HFFc6 (cell line): ENCODE measurements around the gene CNNM1. TPM values are rescaled to one million over a fixed set of nuclear protein-coding genes. Genes with fewer than 3 reads are reported as not detected.

Experiments used
- DNase-seq: peaks from one replicate; pipeline ENCODE4 v3.0.0-alpha.2; 2018
- H3K27ac Mint-ChIP-seq: 2 replicates; pipeline ENCODE4 v1.8.0; 2020; ENCODE audit warnings: mild to moderate bottlenecking, mixed read lengths
- H3K27me3 Mint-ChIP-seq: 2 replicates; pipeline ENCODE4 v1.8.0; 2021; ENCODE audit warnings: mild to moderate bottlenecking, moderate library complexity, mixed read lengths; ENCODE audit not compliant: insufficient read depth
- H3K36me3 Mint-ChIP-seq: 2 replicates; pipeline ENCODE4 v1.8.0; 2021; ENCODE audit warnings: low read depth, mixed read lengths
- H3K4me1 Mint-ChIP-seq: 2 replicates; pipeline ENCODE4 v1.8.0; 2020; ENCODE audit warnings: low read depth, mixed read lengths
- H3K4me3 Mint-ChIP-seq: 2 replicates; pipeline ENCODE4 v1.8.0; 2020; ENCODE audit warnings: mild to moderate bottlenecking, moderate library complexity, mixed read lengths
- H3K9me3 Mint-ChIP-seq: 2 replicates; pipeline ENCODE4 v1.8.0; 2020; ENCODE audit warnings: mild to moderate bottlenecking, mixed read lengths
- total RNA-seq, 6 experiments: library from RNA; stranded (reverse); fragmentation: NEBNext Ultra II Directional; extraction: Animal tissue kit (Norgen Biotek cat#: 25700); gene quantifications; 2 replicates in 1 of 6; 3 replicates in 5 of 6; pipeline ENCODE4 v1.2.3, GENCODE V29; 2021
- TF ChIP-seq, protein P1 (sequence below): fragments of 200-600 bp; sonication (generic); IDR thresholded peaks from 2 replicates; pipeline ENCODE4 v1.5.0; 2021; ENCODE audit warnings: antibody characterized with exemption, mild to moderate bottlenecking

Gene CNNM1
- total RNA-seq, 6 experiments from 2014 or later, result 3.0 to 4.6 (median 3.3) TPM

GRCh38 chr10:99391346-99391745, 62.2 kb downstream of the CNNM1 start:
- Mint-ChIP-seq H3K27ac (peak overlapping the region; percentile 87; the same call in 1 of the 2 replicates), H3K36me3 (0 out of 2 replicates have a peak, but pooled peaks cover 8% of the 10 kb centered on the region), H3K27me3 (peaks cover 2% of the 10 kb centered on the region), H3K4me3 (no peak overlapping the region), H3K9me3 (no peaks in the 10 kb centered on the region), H3K4me1 (peaks cover 52% of the 10 kb centered on the region)
- no peak for DNase-seq
- TF ChIP-seq, protein P1, sequence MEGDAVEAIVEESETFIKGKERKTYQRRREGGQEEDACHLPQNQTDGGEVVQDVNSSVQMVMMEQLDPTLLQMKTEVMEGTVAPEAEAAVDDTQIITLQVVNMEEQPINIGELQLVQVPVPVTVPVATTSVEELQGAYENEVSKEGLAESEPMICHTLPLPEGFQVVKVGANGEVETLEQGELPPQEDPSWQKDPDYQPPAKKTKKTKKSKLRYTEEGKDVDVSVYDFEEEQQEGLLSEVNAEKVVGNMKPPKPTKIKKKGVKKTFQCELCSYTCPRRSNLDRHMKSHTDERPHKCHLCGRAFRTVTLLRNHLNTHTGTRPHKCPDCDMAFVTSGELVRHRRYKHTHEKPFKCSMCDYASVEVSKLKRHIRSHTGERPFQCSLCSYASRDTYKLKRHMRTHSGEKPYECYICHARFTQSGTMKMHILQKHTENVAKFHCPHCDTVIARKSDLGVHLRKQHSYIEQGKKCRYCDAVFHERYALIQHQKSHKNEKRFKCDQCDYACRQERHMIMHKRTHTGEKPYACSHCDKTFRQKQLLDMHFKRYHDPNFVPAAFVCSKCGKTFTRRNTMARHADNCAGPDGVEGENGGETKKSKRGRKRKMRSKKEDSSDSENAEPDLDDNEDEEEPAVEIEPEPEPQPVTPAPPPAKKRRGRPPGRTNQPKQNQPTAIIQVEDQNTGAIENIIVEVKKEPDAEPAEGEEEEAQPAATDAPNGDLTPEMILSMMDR, result no peak

DNA sequence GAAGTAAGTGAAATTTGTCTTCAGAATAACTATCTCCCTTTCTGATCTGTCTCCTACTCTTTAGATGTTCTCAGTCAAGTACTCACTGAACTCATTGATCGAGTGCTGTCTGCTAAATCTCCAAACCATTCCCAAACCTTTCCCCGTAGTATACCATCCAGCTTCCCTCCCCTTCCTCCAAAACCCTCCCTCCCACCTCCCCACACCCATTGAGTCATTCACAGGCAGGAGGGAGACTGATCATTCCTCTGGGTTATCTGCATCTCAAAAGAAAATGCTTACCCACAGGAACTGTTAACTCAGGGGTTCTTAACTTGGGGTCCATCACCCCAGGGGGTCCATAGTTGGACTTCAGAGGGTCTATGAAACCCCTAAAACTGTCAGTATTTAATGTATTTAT, 63.9 kb downstream of the CNNM1 start:
- TF ChIP-seq, protein P1, result no peak
- H3K9me3 Mint-ChIP-seq, result no peaks in the 10 kb centered on the region
- DNase-seq, result no peak
- peak overlapping the region; percentile 87 for H3K27ac Mint-ChIP-seq
- peaks cover 69% of the 10 kb centered on the region for H3K4me1 Mint-ChIP-seq
- peak overlapping the region; percentile 58 for H3K4me3 Mint-ChIP-seq
- H3K27me3 Mint-ChIP-seq, result no peaks in the 10 kb centered on the region; the same call in 1 of the 2 replicates
- H3K36me3 Mint-ChIP-seq, result peaks cover 22% of the 10 kb centered on the region

DNA sequence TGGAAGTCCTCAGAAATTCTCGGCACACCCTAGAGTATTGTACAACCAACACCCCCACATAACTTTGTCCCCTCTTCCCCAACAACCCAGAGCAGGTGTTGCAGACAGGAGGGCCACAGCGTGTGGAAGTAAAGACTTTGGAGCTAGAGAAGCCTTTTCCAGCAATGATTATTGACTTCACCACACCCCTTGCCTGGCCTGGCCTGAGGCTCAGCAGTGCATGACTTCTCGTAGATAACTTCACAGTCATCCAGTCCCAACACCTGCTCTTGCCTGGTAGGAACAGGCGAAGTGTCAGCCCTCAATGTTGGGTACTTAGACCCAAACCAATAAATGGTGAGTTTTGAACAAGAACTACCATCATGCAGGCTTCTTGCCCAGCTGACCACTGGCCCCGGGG, 64.5 kb downstream of the CNNM1 start:
- H3K4me1 Mint-ChIP-seq, result peaks cover 70% of the 10 kb centered on the region
- no peak overlapping the region for H3K27ac Mint-ChIP-seq
- H3K36me3 Mint-ChIP-seq, result peaks cover 23% of the 10 kb centered on the region
- no peak overlapping the region for H3K4me3 Mint-ChIP-seq
- TF ChIP-seq, protein P1, result no peak
- no peaks in the 10 kb centered on the region; the same call in 1 of the 2 replicates for H3K27me3 Mint-ChIP-seq
- no peaks in the 10 kb centered on the region for H3K9me3 Mint-ChIP-seq
- DNase-seq, result no peak

DNA sequence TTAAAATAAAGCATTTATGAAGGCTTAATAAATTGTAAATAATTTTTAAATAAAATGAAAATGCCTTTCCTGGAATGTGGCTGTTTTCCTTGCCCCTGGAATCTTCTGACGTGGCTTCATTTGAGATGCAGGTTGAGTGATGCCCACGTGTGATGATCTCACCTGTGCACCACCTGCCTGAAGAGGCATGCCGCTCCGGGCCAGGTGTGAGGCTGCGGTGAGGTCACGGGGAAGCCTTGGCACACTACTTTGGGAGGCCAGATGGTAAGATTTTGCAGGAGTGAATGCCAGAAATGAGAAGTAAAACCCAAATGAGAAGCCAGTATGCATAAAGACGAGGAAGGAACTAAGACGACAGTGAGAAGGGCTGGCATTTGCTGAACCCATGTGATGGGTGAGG, 65.1 kb downstream of the CNNM1 start:
- peaks cover 28% of the 10 kb centered on the region for H3K36me3 Mint-ChIP-seq
- TF ChIP-seq, protein P1, result no peak
- no peak overlapping the region for H3K27ac Mint-ChIP-seq
- H3K4me1 Mint-ChIP-seq, result peaks cover 70% of the 10 kb centered on the region
- peak overlapping the region; percentile 47; the same call in 1 of the 2 replicates for H3K4me3 Mint-ChIP-seq
- H3K9me3 Mint-ChIP-seq, result no peaks in the 10 kb centered on the region
- H3K27me3 Mint-ChIP-seq, result no peaks in the 10 kb centered on the region; the same call in 1 of the 2 replicates
- DNase-seq, result no peak

DNA sequence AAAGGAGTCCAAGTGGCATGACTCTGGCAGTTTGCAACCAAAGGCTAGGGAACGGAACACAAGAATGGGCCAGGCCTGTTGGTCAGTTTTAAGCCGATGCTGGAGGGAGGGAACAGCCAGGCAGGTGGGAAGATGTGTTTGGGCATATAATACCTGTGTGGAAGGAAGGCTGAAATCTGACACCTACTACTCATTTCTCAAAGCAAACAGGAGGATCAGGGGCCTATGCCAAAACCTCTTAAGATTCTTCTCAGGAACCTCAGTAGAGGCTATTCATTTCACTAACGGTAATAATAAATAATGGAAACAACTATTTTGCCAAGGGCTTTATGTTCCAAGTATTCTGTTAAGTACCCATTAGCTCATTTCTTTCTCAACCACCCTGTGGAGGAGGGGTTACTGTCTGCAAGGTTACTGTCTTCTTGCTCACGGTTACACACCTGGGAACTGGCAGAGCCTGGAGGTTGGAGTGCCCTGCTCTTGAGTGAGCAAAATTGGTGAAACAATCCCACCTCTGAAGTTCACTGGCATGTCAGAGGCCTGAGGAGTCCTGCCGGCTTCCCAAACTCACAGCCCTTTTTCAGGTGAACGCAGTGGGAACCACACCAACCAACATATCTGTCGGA, 65.7 kb downstream of the CNNM1 start:
- DNase-seq, result no peak
- TF ChIP-seq, protein P1, result no peak
- Mint-ChIP-seq H3K4me3 (peak overlapping the region; percentile 79; the same call in 1 of the 2 replicates), H3K36me3 (peaks cover 28% of the 10 kb centered on the region), H3K4me1 (peaks cover 70% of the 10 kb centered on the region), H3K27me3 (no peaks in the 10 kb centered on the region; the same call in 1 of the 2 replicates), H3K9me3 (no peaks in the 10 kb centered on the region), H3K27ac (peak overlapping the region; percentile 89)
